Neuronal stem cell (in vitro differentiated cells): Measurements from ENCODE around the gene LATS1.

Source experiments
- DNase-seq: peaks from one replicate; pipeline ENCODE4 v3.0.0-alpha.2; 2013; ENCODE audit warnings: low spot score
- H2AFZ ChIP-seq: one replicate; pipeline ENCODE4 v1.6.1; 2013; ENCODE audit warnings: mild to moderate bottlenecking, low read length, inconsistent platforms
- H2AK5ac ChIP-seq: 2 replicates; pipeline ENCODE4 v1.6.1; 2013; ENCODE audit warnings: low read depth, mild to moderate bottlenecking, inconsistent platforms, low read length, moderate library complexity, mixed read lengths
- H2BK120ac ChIP-seq: 2 replicates; pipeline ENCODE4 v1.6.1; 2013; ENCODE audit warnings: low read depth, mild to moderate bottlenecking, inconsistent platforms, low read length, moderate library complexity, mixed read lengths
- H2BK12ac ChIP-seq: one replicate; pipeline ENCODE4 v1.6.1; 2013; ENCODE audit warnings: low read length, inconsistent platforms
- H2BK15ac ChIP-seq: 2 replicates; pipeline ENCODE4 v1.6.1; 2013; ENCODE audit warnings: mild to moderate bottlenecking, low read length, inconsistent platforms, mixed read lengths
- H2BK5ac ChIP-seq: one replicate; pipeline ENCODE4 v1.6.1; 2013; ENCODE audit warnings: inconsistent platforms, mild to moderate bottlenecking, low read length, moderate library complexity
- H3K14ac ChIP-seq: one replicate; pipeline ENCODE4 v1.6.1; 2013; ENCODE audit warnings: low read length, inconsistent platforms
- H3K18ac ChIP-seq: 2 replicates; pipeline ENCODE4 v1.6.1; 2013; ENCODE audit warnings: low read length, inconsistent platforms
- H3K23ac ChIP-seq: 2 replicates; pipeline ENCODE4 v1.6.1; 2013; ENCODE audit warnings: low read depth, mild to moderate bottlenecking, mixed read lengths, low read length, inconsistent platforms; ENCODE audit not compliant: poor library complexity
- H3K27ac ChIP-seq: replicated peaks from 3 replicates; pipeline ENCODE4 v1.5.1; 2013; ENCODE audit warnings: low read length, inconsistent platforms
- H3K27me3 ChIP-seq, 3 experiments: 2 replicates each; pipeline ENCODE4 v1.6.1; 2013; ENCODE audit warnings: low read length in 3 of 3, mild to moderate bottlenecking in 2 of 3, inconsistent platforms in 1 of 3, low read depth in 1 of 3, mixed read lengths in 1 of 3, moderate library complexity in 1 of 3; ENCODE audit not compliant: control insufficient read depth in 3 of 3, insufficient read depth in 3 of 3
- H3K36me3 ChIP-seq, 2 donors: replicated peaks in 1 of 2; 2 replicates each; pipeline ENCODE4 v1.6.1; 2013; ENCODE audit warnings: low read length in 2 of 2; ENCODE audit not compliant: control insufficient read depth in 2 of 2, insufficient read depth in 2 of 2
- H3K4ac ChIP-seq: 2 replicates; pipeline ENCODE4 v1.6.1; 2013; ENCODE audit warnings: inconsistent platforms, mild to moderate bottlenecking, low read length, moderate library complexity
- H3K4me1 ChIP-seq, 2 donors: 1 replicate in 1 of 2; 2 replicates in 1 of 2; pipeline ENCODE4 v1.6.1; 2013; ENCODE audit warnings: low read length in 2 of 2, low read depth in 1 of 2; ENCODE audit not compliant: control insufficient read depth in 2 of 2, insufficient read depth in 1 of 2
- H3K4me2 ChIP-seq: one replicate; pipeline ENCODE4 v1.6.1; 2013; ENCODE audit warnings: mild to moderate bottlenecking, low read length, inconsistent platforms; ENCODE audit not compliant: insufficient read depth, poor library complexity, severe bottlenecking
- H3K4me3 ChIP-seq, 2 donors: 2 replicates each; pipeline ENCODE4 v1.5.1; 2013; ENCODE audit warnings: low read length in 2 of 2, mild to moderate bottlenecking in 2 of 2, inconsistent platforms in 1 of 2, moderate library complexity in 1 of 2
- H3K79me1 ChIP-seq: one replicate; pipeline ENCODE4 v1.6.1; 2013; ENCODE audit warnings: low read depth, mild to moderate bottlenecking, inconsistent platforms, low read length, moderate library complexity
- H3K9ac ChIP-seq: one replicate; pipeline ENCODE4 v1.6.1; 2013; ENCODE audit warnings: mild to moderate bottlenecking, low read depth, low read length, inconsistent platforms; ENCODE audit not compliant: poor library complexity
- H3K9me3 ChIP-seq, 2 donors: replicated peaks in 1 of 2; 2 replicates each; pipeline versions ENCODE3 to v1.6.1; 2013; ENCODE audit warnings: low read length in 2 of 2, mild to moderate bottlenecking in 2 of 2, inconsistent platforms in 1 of 2, low read depth in 1 of 2, mixed read lengths in 1 of 2, moderate library complexity in 1 of 2; ENCODE audit not compliant: control insufficient read depth in 2 of 2, insufficient read depth in 1 of 2
- H4K8ac ChIP-seq: one replicate; pipeline ENCODE4 v1.6.1; 2013; ENCODE audit warnings: low read depth, mild to moderate bottlenecking, inconsistent platforms, low read length, moderate library complexity
- H4K91ac ChIP-seq: one replicate; pipeline ENCODE4 v1.6.1; 2013; ENCODE audit warnings: low read length, low read depth, mild to moderate bottlenecking, inconsistent platforms; ENCODE audit not compliant: poor library complexity
- WGBS, 2 donors: extraction: QIAGEN DNeasy Blood & Tissue Kit; methylation state at CpG; one replicate each; pipeline ENCODE4 v1.1.7; 2013; ENCODE audit warnings: missing lambda C conversion rate in 2 of 2, mixed read lengths in 1 of 2; ENCODE audit not compliant: insufficient read length in 2 of 2, insufficient replicate concordance in 1 of 2; ENCODE audit errors: extremely low coverage in 2 of 2; 5-methylcytosine and 5-hydroxymethylcytosine counted together

Gene LATS1

DNA sequence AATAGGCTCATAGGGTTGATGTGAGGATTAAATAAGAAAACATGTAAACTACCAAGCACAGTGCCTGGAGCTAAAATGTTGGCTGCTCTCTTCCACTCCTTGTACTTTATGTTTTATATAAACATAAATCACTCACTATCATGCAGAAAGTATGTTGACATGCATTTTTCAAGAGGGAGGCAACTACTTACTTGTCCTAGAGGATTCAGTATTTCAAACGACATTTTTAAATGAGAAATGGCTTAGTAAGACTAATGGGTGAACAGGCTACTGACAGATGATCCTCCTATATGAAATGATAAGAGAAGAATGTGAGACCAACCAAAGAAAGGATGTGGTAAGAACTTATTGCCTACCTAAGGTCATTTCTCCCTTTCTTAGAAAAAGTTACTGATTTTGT, 21.0 kb downstream of the LATS1 start:
- Histone ChIP-seq H2AK5ac (no peak overlapping the region), H3K4me2 (no peak overlapping the region), H2BK12ac (no peak overlapping the region), H3K79me1 (peaks cover 1% of the 10 kb centered on the region), H2BK120ac (no peak overlapping the region), H3K4me3 (no peak overlapping the region), H3K36me3 (peaks cover 8 to 94% of the 10 kb centered on the region in 2 donors), H3K9ac (no peak overlapping the region), H3K9me3 (no peaks in the 10 kb centered on the region), H2BK5ac (no peak overlapping the region), H2BK15ac (no peak overlapping the region), H4K91ac (no peak overlapping the region), H4K8ac (no peak overlapping the region), H3K23ac (no peak overlapping the region), H3K27me3 (no peaks in the 10 kb centered on the region), H3K4me1 (no peaks in the 10 kb centered on the region), H3K18ac (no peak overlapping the region), H3K27ac (no peak overlapping the region), H3K4ac (no peak overlapping the region), H3K14ac (no peak overlapping the region), H2AFZ (no peak overlapping the region)
- DNase-seq, result no peak
- WGBS, 2 donors, result no CpG with 5 or more reads among the region's 1 CpG

DNA sequence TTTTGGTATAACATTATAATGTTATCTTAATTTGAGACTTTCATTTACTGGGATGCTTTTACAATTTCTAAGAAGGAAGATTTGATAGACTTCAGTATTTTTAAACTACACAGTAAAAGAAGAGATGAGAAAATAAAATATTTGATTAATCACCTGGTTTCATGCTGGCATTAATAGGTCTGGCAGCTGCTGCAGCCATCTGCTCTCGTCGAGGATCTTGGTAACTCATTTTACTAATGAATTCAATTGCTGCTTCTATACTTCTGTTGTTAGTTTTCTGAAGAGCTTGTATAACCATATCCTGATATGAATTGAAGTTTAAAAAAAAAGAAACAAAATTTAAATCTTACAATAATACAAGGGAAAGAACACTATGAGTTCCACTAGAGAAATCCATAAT, 23.0 kb downstream of the LATS1 start:
- H3K79me1 ChIP-seq, result peaks cover 1% of the 10 kb centered on the region
- H3K4me2 ChIP-seq, result no peak overlapping the region
- no peak overlapping the region for H3K9ac ChIP-seq
- no peak overlapping the region for H4K8ac ChIP-seq
- no peak overlapping the region for H2BK120ac ChIP-seq
- H3K18ac ChIP-seq, result no peak overlapping the region
- H3K4ac ChIP-seq, result no peak overlapping the region
- H3K4me1 ChIP-seq, result no peaks in the 10 kb centered on the region
- H3K14ac ChIP-seq, result no peak overlapping the region
- H2BK5ac ChIP-seq, result no peak overlapping the region
- no peak overlapping the region for H2AK5ac ChIP-seq
- no peak overlapping the region for H2AFZ ChIP-seq
- H3K4me3 ChIP-seq, result no peak overlapping the region
- H2BK15ac ChIP-seq, result no peak overlapping the region
- H2BK12ac ChIP-seq, result no peak overlapping the region
- no CpG with 5 or more reads among the region's 2 CpGs for WGBS, 2 donors
- H3K27me3 ChIP-seq, result no peaks in the 10 kb centered on the region
- H3K36me3 ChIP-seq, result peaks cover 10 to 96% of the 10 kb centered on the region in 2 donors
- H3K27ac ChIP-seq, result no peak overlapping the region
- no peak overlapping the region for H4K91ac ChIP-seq
- H3K23ac ChIP-seq, result no peak overlapping the region
- no peak for DNase-seq
- no peaks in the 10 kb centered on the region for H3K9me3 ChIP-seq

DNA sequence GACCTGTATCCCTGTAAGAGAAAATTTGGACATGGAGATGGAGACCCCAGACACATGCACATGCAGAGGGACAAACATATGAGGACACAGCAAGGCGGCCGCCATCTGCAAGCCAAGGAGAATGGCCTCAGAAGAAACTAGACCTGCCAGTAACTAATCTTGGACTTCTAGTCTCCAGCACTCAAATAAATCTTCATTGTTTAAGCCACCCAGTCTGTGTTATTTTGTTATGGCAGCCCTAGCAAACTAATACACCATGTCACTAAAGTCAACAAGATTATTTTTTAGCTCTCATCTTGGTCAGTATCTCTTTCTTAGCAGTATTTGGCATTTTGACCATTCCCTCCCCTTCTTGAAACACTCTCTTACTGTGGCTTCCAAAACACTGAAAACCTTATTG, 26.7 kb downstream of the LATS1 start:
- DNase-seq, result no peak
- Histone ChIP-seq H3K23ac (no peak overlapping the region), H3K4me3 (no peak overlapping the region), H3K14ac (no peak overlapping the region), H3K9me3 (no peaks in the 10 kb centered on the region), H3K36me3 (peaks cover 11 to 89% of the 10 kb centered on the region in 2 donors), H3K79me1 (no peaks in the 10 kb centered on the region), H3K4me1 (no peaks in the 10 kb centered on the region), H2BK12ac (no peak overlapping the region), H2BK15ac (no peak overlapping the region), H3K27ac (no peak overlapping the region), H3K18ac (no peak overlapping the region), H2BK5ac (no peak overlapping the region), H2AK5ac (no peak overlapping the region), H3K27me3 (no peaks in the 10 kb centered on the region), H3K4me2 (no peak overlapping the region), H2BK120ac (no peak overlapping the region), H3K4ac (no peak overlapping the region), H2AFZ (no peak overlapping the region), H4K91ac (no peak overlapping the region), H4K8ac (no peak overlapping the region), H3K9ac (no peak overlapping the region)
- no CpG with 5 or more reads among the region's 2 CpGs for WGBS, 2 donors

DNA sequence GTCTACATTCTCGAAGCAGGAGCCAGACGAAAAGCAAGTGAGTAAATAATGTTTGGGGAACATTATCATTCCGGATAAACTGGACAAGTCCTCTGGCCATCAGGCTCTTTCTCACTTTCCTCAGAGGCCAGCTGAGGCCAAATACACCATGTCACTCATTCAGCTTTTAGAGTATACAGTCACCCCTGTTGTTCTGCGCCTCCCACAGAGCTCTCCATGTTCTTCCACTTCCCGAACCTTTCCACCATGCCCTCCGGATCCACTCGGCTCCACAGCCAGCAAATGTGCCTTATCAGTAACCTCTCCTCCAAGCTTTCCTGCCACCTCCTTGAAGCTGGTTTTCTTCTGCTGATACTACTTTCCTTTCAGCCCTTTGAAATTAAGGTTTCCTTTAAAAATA, 31.7 kb downstream of the LATS1 start:
- Histone ChIP-seq H2BK5ac (no peak overlapping the region), H3K27me3 (no peaks in the 10 kb centered on the region), H2BK15ac (no peak overlapping the region), H3K4me3 (no peak overlapping the region), H3K4me1 (no peaks in the 10 kb centered on the region), H3K79me1 (peaks cover 3% of the 10 kb centered on the region), H3K23ac (no peak overlapping the region), H2BK120ac (no peak overlapping the region), H3K36me3 (peaks cover 14 to 83% of the 10 kb centered on the region in 2 donors), H2AFZ (no peak overlapping the region), H4K91ac (no peak overlapping the region), H3K4ac (no peak overlapping the region), H3K27ac (no peak overlapping the region), H3K9ac (no peak overlapping the region), H3K9me3 (no peaks in the 10 kb centered on the region), H2AK5ac (no peak overlapping the region), H3K4me2 (no peak overlapping the region), H2BK12ac (no peak overlapping the region), H3K14ac (no peak overlapping the region), H3K18ac (no peak overlapping the region), H4K8ac (no peak overlapping the region)
- DNase-seq, result no peak
- WGBS, 2 donors, result no CpG with 5 or more reads among the region's 7 CpGs
